GM12878 (cell line): Measurements from ENCODE around the gene KLRK1. TPM values are rescaled to one million over a fixed set of nuclear protein-coding genes. Genes with fewer than 3 reads are reported as not detected.

Experiments
- ATAC-seq: fragments of 200-7000 bp; cut with Tn5 transposase; 3 replicates; pipeline ENCODE4 v1.9.1; 2020; ENCODE audit warnings: mild to moderate bottlenecking, moderate library complexity
- BruUV-seq: library from RNA; stranded (reverse); fragments of 400-500 nt; replicated peaks from 2 replicates; lab custom pipeline; 2021; lab: Mats Ljungman, UMichigan
- CTCF ChIA-PET: fragments of 300-600 bp; sonication (Branson Sonifier 250); formaldehyde crosslinking; extraction: SDS; loops from one replicate; lab custom pipeline; 2021; ENCODE audit warnings: inconsistent platforms; lab: Yijun Ruan, JAX
- POLR2A ChIA-PET: fragments of 350-600 bp; formaldehyde crosslinking; extraction: SDS; loops from one replicate; lab custom pipeline; 2021; ENCODE audit warnings: inconsistent platforms; lab: Charles Lee
- RAD21 ChIA-PET: fragments of 300-600 bp; sonication (Branson Sonifier 250); formaldehyde crosslinking; loops from one replicate; lab custom pipeline; 2023; ENCODE audit warnings: antibody characterized with exemption; ENCODE audit not compliant: unreplicated experiment; lab: Charles Lee
- SMC1A ChIA-PET: fragments of 300-600 bp; sonication (Branson Sonifier 250); formaldehyde crosslinking; loops from one replicate; lab custom pipeline; 2023; ENCODE audit not compliant: unreplicated experiment, uncharacterized antibody; lab: Charles Lee
- DNase-seq: peaks from one replicate; pipeline ENCODE4 v3.0.0-alpha.2; 2011; ENCODE audit warnings: low read depth, low spot score
- FAIRE-seq: peaks from 3 replicates; lab custom pipeline; 2011; peaks lifted over from hg19 to GRCh38; lab: Jason Lieb, UNC
- H2AFZ ChIP-seq: 2 replicates; pipeline ENCODE4 v1.6.0; 2011; ENCODE audit warnings: low read depth, low read length, control low read depth; ENCODE audit not compliant: control insufficient read depth
- H3K27ac ChIP-seq: 2 replicates; pipeline ENCODE4 v1.5.1; 2011; ENCODE audit warnings: control low read depth; ENCODE audit not compliant: control insufficient read depth, insufficient read depth
- H3K27me3 ChIP-seq, 2 experiments: replicated peaks in 1 of 2; 2 replicates each; pipeline versions ENCODE4 v1.6.0 to v1.6.1; 2011; ENCODE audit warnings: low read length in 1 of 2; ENCODE audit not compliant: control insufficient read depth in 2 of 2, insufficient read depth in 2 of 2
- H3K36me3 ChIP-seq, 2 experiments: 2 replicates each; pipeline ENCODE4 v1.5.1; 2011; ENCODE audit warnings: low read length in 1 of 2; ENCODE audit not compliant: control insufficient read depth in 2 of 2, insufficient read depth in 2 of 2
- H3K4me1 ChIP-seq: 2 replicates; pipeline ENCODE4 v1.6.1; 2011; ENCODE audit warnings: mild to moderate bottlenecking, low read length, moderate library complexity, mixed read lengths; ENCODE audit not compliant: control insufficient read depth, insufficient read depth
- H3K4me2 ChIP-seq: 2 replicates; pipeline ENCODE4 v1.6.0; 2011; ENCODE audit warnings: control low read depth; ENCODE audit not compliant: control insufficient read depth, insufficient read depth
- H3K4me3 ChIP-seq: fragments of 200-600 bp; sonication (generic); 2 replicates; pipeline ENCODE4 v1.5.1; 2016
- H3K79me2 ChIP-seq: 2 replicates; pipeline ENCODE4 v1.6.0; 2011; ENCODE audit warnings: low read length; ENCODE audit not compliant: control insufficient read depth, insufficient read depth
- H3K9ac ChIP-seq: 2 replicates; pipeline ENCODE4 v1.8.0; 2011; ENCODE audit warnings: low read length, control low read depth, mixed read lengths; ENCODE audit not compliant: control insufficient read depth, insufficient read depth
- H3K9me3 ChIP-seq: replicated peaks from 3 replicates; pipeline ENCODE4 v1.5.1; 2011; ENCODE audit warnings: mild to moderate bottlenecking, low read length; ENCODE audit not compliant: control insufficient read depth, insufficient read depth
- H4K20me1 ChIP-seq: 2 replicates; pipeline ENCODE4 v1.6.0; 2011; ENCODE audit not compliant: control insufficient read depth, insufficient read depth
- EGR1 ChIP-seq, 2 experiments: IDR thresholded peaks; 1 replicate in 1 of 2; 2 replicates in 1 of 2; pipeline ENCODE4 v1.6.1; 2011 to 2012; ENCODE audit warnings: low read depth in 2 of 2, low read length in 2 of 2, borderline replicate concordance in 1 of 2, mild to moderate bottlenecking in 1 of 2, moderate library complexity in 1 of 2
- EZH2 ChIP-seq: IDR thresholded peaks from 2 replicates; pipeline ENCODE4 v1.6.1; 2012; ENCODE audit warnings: low read depth, mild to moderate bottlenecking, control low read depth, inconsistent platforms, low read length, borderline replicate concordance; ENCODE audit not compliant: control insufficient read depth
- MXI1 ChIP-seq: fragments of 150-350 bp; IDR thresholded peaks from 2 replicates; pipeline ENCODE4 v1.6.1; 2011; ENCODE audit warnings: low read depth, mild to moderate bottlenecking, inconsistent platforms, low read length, improper control_type of control experiment
- NFIC ChIP-seq: IDR thresholded peaks from 2 replicates; pipeline ENCODE4 v1.6.1; 2012; ENCODE audit warnings: low read depth, mild to moderate bottlenecking, inconsistent platforms, low read length, moderate library complexity
- NFXL1 ChIP-seq: fragments of 450-650 bp; IDR thresholded peaks from 2 replicates; pipeline ENCODE4 v1.6.1; 2017; ENCODE audit warnings: antibody characterized with exemption, mild to moderate bottlenecking, borderline replicate concordance
- PAX8 ChIP-seq: fragments of 450-650 bp; IDR thresholded peaks from 2 replicates; pipeline ENCODE4 v1.6.1; 2017; ENCODE audit warnings: mild to moderate bottlenecking, moderate library complexity
- RB1 ChIP-seq: fragments of 450-650 bp; formaldehyde crosslinking; IDR thresholded peaks from 2 replicates; pipeline ENCODE4 v1.6.1; 2017; ENCODE audit warnings: mild to moderate bottlenecking, borderline replicate concordance
- RELA ChIP-seq: fragments of 450-650 bp; IDR thresholded peaks from 2 replicates; pipeline ENCODE4 v1.8.0; 2014; ENCODE audit warnings: borderline replicate concordance; ENCODE audit not compliant: partially characterized antibody
- SMAD1 ChIP-seq: fragments of 450-650 bp; IDR thresholded peaks from 2 replicates; pipeline ENCODE4 v1.6.1; 2018; ENCODE audit warnings: mild to moderate bottlenecking, low read depth; ENCODE audit not compliant: partially characterized antibody
- SMAD5 ChIP-seq: IDR thresholded peaks from 2 replicates; pipeline ENCODE4 v1.6.1; 2016; ENCODE audit warnings: antibody characterized with exemption, low read depth
- SMARCA5 ChIP-seq: fragments of 450-650 bp; IDR thresholded peaks from 2 replicates; pipeline ENCODE4 v1.6.1; 2017; ENCODE audit warnings: mild to moderate bottlenecking
- SRF ChIP-seq, 2 experiments: IDR thresholded peaks; 2 replicates each; pipeline ENCODE4 v1.6.1; 2011; ENCODE audit warnings: low read depth in 2 of 2, low read length in 2 of 2, mild to moderate bottlenecking in 1 of 2, moderate library complexity in 1 of 2
- STAT1 ChIP-seq: fragments of 450-650 bp; conservative IDR thresholded peaks from 2 replicates; pipeline ENCODE4 v1.6.1; 2014; ENCODE audit warnings: antibody characterized with exemption, mild to moderate bottlenecking
- TCF12 ChIP-seq: IDR thresholded peaks from 2 replicates; pipeline ENCODE4 v1.6.1; 2011; ENCODE audit warnings: low read depth, mild to moderate bottlenecking, low read length
- YY1 ChIP-seq: IDR thresholded peaks from 2 replicates; pipeline ENCODE4 v1.6.1; 2011; ENCODE audit warnings: low read depth, mild to moderate bottlenecking, low read length
- ZSCAN29 ChIP-seq: fragments of 450-650 bp; IDR thresholded peaks from 2 replicates; pipeline ENCODE4 v1.6.1; 2017; ENCODE audit warnings: mild to moderate bottlenecking, moderate library complexity
- WGBS: methylation state at CpG from one replicate; pipeline ENCODE4 v1.1.6; 2016; ENCODE audit warnings: low lambda C conversion rate; ENCODE audit not compliant: insufficient replicate concordance, insufficient coverage; ENCODE audit errors: missing lambda C conversion rate; 5-methylcytosine and 5-hydroxymethylcytosine counted together
- in situ Hi-C: fragments of 300-500 bp; cut with MboI; formaldehyde crosslinking; loops from 9 replicates; pipeline ENCODE4 v1.14.3; 2018; ENCODE audit warnings: mixed read lengths
- intact Hi-C: fragments of 100-400 bp; cut with micrococcal nuclease; formaldehyde crosslinking; loops from one replicate; pipeline ENCODE4 v1.14.2; 2022; ENCODE audit not compliant: unreplicated experiment
- polyA plus RNA-seq, 11 experiments: library from polyadenylated mRNA; depleted of rRNA in 4 of 11; unstranded in 6 of 11; stranded (reverse) in 5 of 11; fragments of >200 nt; fragmentation: Nextera tagmentation in 4 of 11; fragmentation: Illumina TruSeq in 1 of 11; extraction: Ambion mirVana in 4 of 11; extraction: Trizol in 1 of 11; gene quantifications; 1 replicate in 1 of 11; 2 replicates in 10 of 11; pipeline versions ENCODE4 v1.2.1 to v1.2.3, GENCODE V29; 2011 to 2016; ENCODE audit warnings: inconsistent platforms in 2 of 11, missing spikeins in 2 of 11, low read depth in 1 of 11
- total RNA-seq, 4 experiments: library from RNA; depleted of rRNA in 3 of 4; stranded (reverse); fragments of >200 nt in 3 of 4; fragmentation: Illumina TruSeq in 1 of 4; extraction: Trizol in 1 of 4; gene quantifications; 2 replicates each; pipeline versions ENCODE4 v1.2.1 to v1.2.3, GENCODE V29; 2013 to 2021
- TF ChIP-seq, protein P1 (sequence below): fragments of 450-650 bp; IDR thresholded peaks from 2 replicates; pipeline ENCODE4 v1.6.1; 2018; ENCODE audit warnings: borderline replicate concordance, mild to moderate bottlenecking; ENCODE audit not compliant: partially characterized antibody
- TF ChIP-seq, protein P2 (sequence below): fragments of 450-650 bp; formaldehyde crosslinking; IDR thresholded peaks from 2 replicates; pipeline ENCODE4 v1.4.0; 2022; ENCODE audit warnings: mild to moderate bottlenecking, moderate library complexity

The KLRK1 gene
- total and polyA plus RNA-seq, 10 of the 15 experiments (the other 5 are each of a cell fraction or from before 2014, with no cell fraction given) = 0.27 to 2.0 (median 0.99) TPM

DNA sequence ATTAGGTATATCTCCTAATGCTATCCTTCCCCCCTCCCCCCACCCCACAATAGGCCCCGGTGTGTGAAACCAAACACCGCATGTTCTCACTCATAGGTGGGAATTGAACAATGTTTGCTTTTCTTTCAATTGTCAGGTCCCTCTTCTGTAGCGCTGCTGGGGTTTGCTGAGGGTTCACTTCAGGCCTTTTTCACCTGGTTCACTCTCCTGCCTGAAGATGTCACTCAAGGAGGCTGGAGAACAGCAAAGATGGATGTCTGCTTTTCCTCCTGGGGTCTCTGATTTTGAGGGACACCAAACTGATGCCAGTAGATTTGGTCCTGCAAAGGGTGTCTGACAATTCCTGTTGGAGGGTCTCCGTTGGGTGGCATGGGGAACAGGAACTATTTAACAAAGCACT is 35.8 kb downstream of the KLRK1 start:
- no TSS peak for BruUV-seq
- TF ChIP-seq SRF (IDR thresholded peaks at IDR 0.05; ENCODE audit: low read depth in 2 of 2, low read length in 2 of 2) (no peak), EGR1 (IDR thresholded peaks at IDR 0.05; ENCODE audit: borderline replicate concordance in 1 of 2, low read depth in 2 of 2, low read length in 2 of 2) (no peak), NFIC (no peak), SMARCA5 (no peak), PAX8 (no peak), YY1 (no peak), STAT1 (no peak), RB1 (no peak), EZH2 (no peak), TCF12 (no peak), SMAD5 (no peak), SMAD1 (no peak), RELA (no peak), ZSCAN29 (no peak), NFXL1 (no peak), MXI1 (no peak)
- TF ChIP-seq, protein P1, sequence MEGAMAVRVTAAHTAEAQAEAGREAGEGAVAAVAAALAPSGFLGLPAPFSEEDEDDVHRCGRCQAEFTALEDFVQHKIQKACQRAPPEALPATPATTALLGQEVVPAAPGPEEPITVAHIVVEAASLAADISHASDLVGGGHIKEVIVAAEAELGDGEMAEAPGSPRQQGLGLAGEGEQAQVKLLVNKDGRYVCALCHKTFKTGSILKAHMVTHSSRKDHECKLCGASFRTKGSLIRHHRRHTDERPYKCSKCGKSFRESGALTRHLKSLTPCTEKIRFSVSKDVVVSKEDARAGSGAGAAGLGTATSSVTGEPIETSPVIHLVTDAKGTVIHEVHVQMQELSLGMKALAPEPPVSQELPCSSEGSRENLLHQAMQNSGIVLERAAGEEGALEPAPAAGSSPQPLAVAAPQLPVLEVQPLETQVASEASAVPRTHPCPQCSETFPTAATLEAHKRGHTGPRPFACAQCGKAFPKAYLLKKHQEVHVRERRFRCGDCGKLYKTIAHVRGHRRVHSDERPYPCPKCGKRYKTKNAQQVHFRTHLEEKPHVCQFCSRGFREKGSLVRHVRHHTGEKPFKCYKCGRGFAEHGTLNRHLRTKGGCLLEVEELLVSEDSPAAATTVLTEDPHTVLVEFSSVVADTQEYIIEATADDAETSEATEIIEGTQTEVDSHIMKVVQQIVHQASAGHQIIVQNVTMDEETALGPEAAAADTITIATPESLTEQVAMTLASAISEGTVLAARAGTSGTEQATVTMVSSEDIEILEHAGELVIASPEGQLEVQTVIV = no peak
- TF ChIP-seq, protein P2, sequence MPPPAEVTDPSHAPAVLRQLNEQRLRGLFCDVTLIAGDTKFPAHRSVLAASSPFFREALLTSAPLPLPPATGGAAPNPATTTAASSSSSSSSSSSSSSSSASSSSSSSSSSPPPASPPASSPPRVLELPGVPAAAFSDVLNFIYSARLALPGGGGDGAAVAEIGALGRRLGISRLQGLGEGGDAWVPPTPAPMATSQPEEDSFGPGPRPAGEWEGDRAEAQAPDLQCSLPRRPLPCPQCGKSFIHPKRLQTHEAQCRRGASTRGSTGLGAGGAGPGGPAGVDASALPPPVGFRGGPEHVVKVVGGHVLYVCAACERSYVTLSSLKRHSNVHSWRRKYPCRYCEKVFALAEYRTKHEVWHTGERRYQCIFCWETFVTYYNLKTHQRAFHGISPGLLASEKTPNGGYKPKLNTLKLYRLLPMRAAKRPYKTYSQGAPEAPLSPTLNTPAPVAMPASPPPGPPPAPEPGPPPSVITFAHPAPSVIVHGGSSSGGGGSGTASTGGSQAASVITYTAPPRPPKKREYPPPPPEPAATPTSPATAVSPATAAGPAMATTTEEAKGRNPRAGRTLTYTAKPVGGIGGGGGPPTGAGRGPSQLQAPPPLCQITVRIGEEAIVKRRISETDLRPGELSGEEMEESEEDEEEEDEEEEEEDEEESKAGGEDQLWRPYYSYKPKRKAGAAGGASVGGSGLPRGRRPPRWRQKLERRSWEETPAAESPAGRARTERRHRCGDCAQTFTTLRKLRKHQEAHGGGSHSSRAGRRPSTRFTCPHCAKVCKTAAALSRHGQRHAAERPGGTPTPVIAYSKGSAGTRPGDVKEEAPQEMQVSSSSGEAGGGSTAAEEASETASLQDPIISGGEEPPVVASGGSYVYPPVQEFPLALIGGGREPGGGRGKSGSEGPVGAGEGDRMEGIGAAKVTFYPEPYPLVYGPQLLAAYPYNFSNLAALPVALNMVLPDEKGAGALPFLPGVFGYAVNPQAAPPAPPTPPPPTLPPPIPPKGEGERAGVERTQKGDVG (CRISPR knock-in tag) = no peak

More for the DNA sequence above, 35.8 kb downstream of the KLRK1 start:
- Histone ChIP-seq H3K27ac (no peak overlapping the region), H3K79me2 (no peaks in the 10 kb centered on the region), H4K20me1 (no peaks in the 10 kb centered on the region), H3K36me3 (no peaks in the 10 kb centered on the region), H3K9me3 (no peaks in the 10 kb centered on the region; the same call in 2 of the 3 replicates), H3K4me1 (no peaks in the 10 kb centered on the region), H3K27me3 (no peaks in the 10 kb centered on the region), H3K4me2 (no peak overlapping the region), H2AFZ (no peak overlapping the region), H3K9ac (no peak overlapping the region), H3K4me3 (no peak overlapping the region)
- ChIA-PET SMC1A (no interaction called here), CTCF (no interaction called here), POLR2A (no interaction called here), RAD21 (no interaction called here)
- intact Hi-C loops = no loop called here
- ATAC-seq (no peak), FAIRE-seq (no peak), DNase-seq (no peak)
- in situ Hi-C loops = no loop called here
- 62% methylated on average over 3 of the region's 4 CpGs for WGBS
